SK-N-SH treated with all-trans-retinoic acid at 6 μM for 48 hours (cell line): Measurements from ENCODE around the gene FCHO1.

Experiments
- ATAC-seq: fragments of 200-7000 bp; cut with Tn5 transposase; 3 replicates; pipeline ENCODE4 v1.9.1; 2020; ENCODE audit warnings: mild to moderate bottlenecking, moderate library complexity
- BACH2 ChIP-seq: fragments of 250-450 bp; sonication (Bioruptor Pico); IDR thresholded peaks from 2 replicates; pipeline ENCODE4 v1.9.0; 2021; ENCODE audit warnings: mild to moderate bottlenecking, borderline replicate concordance
- CSDC2 ChIP-seq: fragments of 250-450 bp; sonication (Bioruptor Pico); IDR thresholded peaks from 2 replicates; pipeline ENCODE4 v1.5.0; 2020; ENCODE audit warnings: mild to moderate bottlenecking, moderate library complexity
- CSRNP3 ChIP-seq: fragments of 250-450 bp; sonication (Bioruptor Pico); IDR thresholded peaks from 2 replicates; pipeline ENCODE4 v1.5.1; 2021; ENCODE audit warnings: mild to moderate bottlenecking, moderate library complexity
- OSR1 ChIP-seq: fragments of 250-450 bp; sonication (Bioruptor Pico); IDR thresholded peaks from 2 replicates; pipeline ENCODE4 v1.8.0; 2022; ENCODE audit warnings: moderate library complexity, mild to moderate bottlenecking, inconsistent platforms
- PATZ1 ChIP-seq: fragments of 250-450 bp; sonication (Bioruptor Pico); IDR thresholded peaks from 2 replicates; pipeline ENCODE4 v1.8.0; 2020; ENCODE audit warnings: mild to moderate bottlenecking, moderate library complexity, borderline replicate concordance
- PPARA ChIP-seq: fragments of 250-450 bp; sonication (Bioruptor Pico); IDR thresholded peaks from 2 replicates; pipeline ENCODE4 v1.5.0; 2020; ENCODE audit warnings: mild to moderate bottlenecking, borderline replicate concordance
- SNAI2 ChIP-seq: fragments of 250-450 bp; sonication (Bioruptor Pico); IDR thresholded peaks from 2 replicates; pipeline ENCODE4 v1.5.0; 2020; ENCODE audit warnings: mild to moderate bottlenecking, moderate library complexity
- TCF4 ChIP-seq: fragments of 250-450 bp; sonication (Bioruptor Pico); IDR thresholded peaks from 2 replicates; pipeline ENCODE4 v1.8.0; 2021; ENCODE audit warnings: mild to moderate bottlenecking, moderate library complexity, borderline replicate concordance
- TOX ChIP-seq: fragments of 250-450 bp; sonication (Bioruptor Pico); IDR thresholded peaks from 2 replicates; pipeline ENCODE4 v1.8.0; 2021; ENCODE audit warnings: mild to moderate bottlenecking, moderate library complexity, borderline replicate concordance
- ZFP3 ChIP-seq: fragments of 250-450 bp; sonication (Bioruptor Pico); IDR thresholded peaks from 2 replicates; pipeline ENCODE4 v1.5.0; 2020; ENCODE audit warnings: mild to moderate bottlenecking, moderate library complexity
- ZNF565 ChIP-seq: fragments of 450-650 bp; formaldehyde crosslinking; conservative IDR thresholded peaks from 2 replicates; pipeline ENCODE4 v1.5.0; 2020; ENCODE audit warnings: low read depth, mild to moderate bottlenecking, moderate library complexity
- ZNF70 ChIP-seq: fragments of 450-650 bp; formaldehyde crosslinking; IDR thresholded peaks from 2 replicates; pipeline ENCODE4 v1.5.0; 2020; ENCODE audit warnings: mild to moderate bottlenecking, moderate library complexity
- TF ChIP-seq, protein P1 (sequence below): fragments of 250-450 bp; sonication (Bioruptor Pico); IDR thresholded peaks from 2 replicates; pipeline ENCODE4 v1.8.0; 2021; ENCODE audit warnings: low read depth, mild to moderate bottlenecking, moderate library complexity, borderline replicate concordance
- TF ChIP-seq, protein P2 (sequence below): fragments of 250-450 bp; sonication (Bioruptor Pico); IDR thresholded peaks from 2 replicates; pipeline ENCODE4 v1.5.0; 2020; ENCODE audit warnings: mild to moderate bottlenecking, moderate library complexity

FCHO1 gene

DNA sequence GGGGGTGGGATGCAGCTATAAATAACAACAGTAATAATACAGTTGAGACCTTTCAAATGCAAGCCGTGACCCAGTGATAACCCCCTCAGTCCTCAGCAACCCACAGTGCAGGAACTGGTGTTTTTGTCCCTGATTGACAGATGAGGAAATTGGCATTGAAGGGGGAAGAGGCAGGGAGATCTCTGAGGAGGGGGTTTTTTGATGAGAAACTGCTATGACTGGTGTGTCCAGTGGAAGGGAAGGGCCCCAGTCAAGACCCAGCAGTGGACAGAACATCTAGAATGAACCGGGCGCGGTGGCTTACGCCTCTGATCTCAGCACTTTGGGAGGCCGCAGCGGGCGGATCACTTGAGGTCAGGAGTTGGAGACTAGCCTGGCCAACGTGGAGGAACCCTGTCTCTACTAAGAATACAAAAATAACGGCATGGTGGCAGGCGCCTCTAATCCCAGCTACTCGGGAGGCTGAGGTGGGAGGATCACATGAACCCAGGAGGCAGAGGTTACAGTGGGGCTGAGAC lies 30.1 kb upstream of the FCHO1 start:
- no peak for ATAC-seq
- no peak for TF ChIP-seq BACH2 (CRISPR knock-in tag)
- TF ChIP-seq, all 23 proteins: peak for 0

GRCh38 chr19:17721821-17722220 lies 29.5 kb upstream of the FCHO1 start:
- no peak for ATAC-seq
- TF ChIP-seq PATZ1: no peak
- no peak for TF ChIP-seq ZFP3 (CRISPR knock-in tag)
- no peak for TF ChIP-seq CSDC2 (CRISPR knock-in tag)
- no peak for TF ChIP-seq BACH2 (CRISPR knock-in tag)
- no peak for TF ChIP-seq TCF4 (CRISPR knock-in tag)
- no peak for TF ChIP-seq SNAI2 (CRISPR knock-in tag)
- TF ChIP-seq TOX (CRISPR knock-in tag): no peak
- TF ChIP-seq OSR1 (CRISPR knock-in tag): no peak
- no peak for TF ChIP-seq CSRNP3
- TF ChIP-seq, protein P1, sequence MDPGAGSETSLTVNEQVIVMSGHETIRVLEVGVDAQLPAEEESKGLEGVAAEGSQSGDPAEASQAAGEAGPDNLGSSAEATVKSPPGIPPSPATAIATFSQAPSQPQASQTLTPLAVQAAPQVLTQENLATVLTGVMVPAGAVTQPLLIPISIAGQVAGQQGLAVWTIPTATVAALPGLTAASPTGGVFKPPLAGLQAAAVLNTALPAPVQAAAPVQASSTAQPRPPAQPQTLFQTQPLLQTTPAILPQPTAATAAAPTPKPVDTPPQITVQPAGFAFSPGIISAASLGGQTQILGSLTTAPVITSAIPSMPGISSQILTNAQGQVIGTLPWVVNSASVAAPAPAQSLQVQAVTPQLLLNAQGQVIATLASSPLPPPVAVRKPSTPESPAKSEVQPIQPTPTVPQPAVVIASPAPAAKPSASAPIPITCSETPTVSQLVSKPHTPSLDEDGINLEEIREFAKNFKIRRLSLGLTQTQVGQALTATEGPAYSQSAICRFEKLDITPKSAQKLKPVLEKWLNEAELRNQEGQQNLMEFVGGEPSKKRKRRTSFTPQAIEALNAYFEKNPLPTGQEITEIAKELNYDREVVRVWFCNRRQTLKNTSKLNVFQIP (CRISPR knock-in tag): no peak
- no peak for TF ChIP-seq PPARA (CRISPR knock-in tag)

- no peak for ATAC-seq
- no peak for TF ChIP-seq PATZ1
- no peak for TF ChIP-seq OSR1 (CRISPR knock-in tag)
- TF ChIP-seq, protein P2, sequence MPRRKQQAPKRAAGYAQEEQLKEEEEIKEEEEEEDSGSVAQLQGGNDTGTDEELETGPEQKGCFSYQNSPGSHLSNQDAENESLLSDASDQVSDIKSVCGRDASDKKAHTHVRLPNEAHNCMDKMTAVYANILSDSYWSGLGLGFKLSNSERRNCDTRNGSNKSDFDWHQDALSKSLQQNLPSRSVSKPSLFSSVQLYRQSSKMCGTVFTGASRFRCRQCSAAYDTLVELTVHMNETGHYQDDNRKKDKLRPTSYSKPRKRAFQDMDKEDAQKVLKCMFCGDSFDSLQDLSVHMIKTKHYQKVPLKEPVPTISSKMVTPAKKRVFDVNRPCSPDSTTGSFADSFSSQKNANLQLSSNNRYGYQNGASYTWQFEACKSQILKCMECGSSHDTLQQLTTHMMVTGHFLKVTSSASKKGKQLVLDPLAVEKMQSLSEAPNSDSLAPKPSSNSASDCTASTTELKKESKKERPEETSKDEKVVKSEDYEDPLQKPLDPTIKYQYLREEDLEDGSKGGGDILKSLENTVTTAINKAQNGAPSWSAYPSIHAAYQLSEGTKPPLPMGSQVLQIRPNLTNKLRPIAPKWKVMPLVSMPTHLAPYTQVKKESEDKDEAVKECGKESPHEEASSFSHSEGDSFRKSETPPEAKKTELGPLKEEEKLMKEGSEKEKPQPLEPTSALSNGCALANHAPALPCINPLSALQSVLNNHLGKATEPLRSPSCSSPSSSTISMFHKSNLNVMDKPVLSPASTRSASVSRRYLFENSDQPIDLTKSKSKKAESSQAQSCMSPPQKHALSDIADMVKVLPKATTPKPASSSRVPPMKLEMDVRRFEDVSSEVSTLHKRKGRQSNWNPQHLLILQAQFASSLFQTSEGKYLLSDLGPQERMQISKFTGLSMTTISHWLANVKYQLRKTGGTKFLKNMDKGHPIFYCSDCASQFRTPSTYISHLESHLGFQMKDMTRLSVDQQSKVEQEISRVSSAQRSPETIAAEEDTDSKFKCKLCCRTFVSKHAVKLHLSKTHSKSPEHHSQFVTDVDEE: no peak
- TF ChIP-seq BACH2 (CRISPR knock-in tag): no peak
- TF ChIP-seq, all 23 proteins: peak for 0
Observed at GRCh38 chr19:17722655-17723240, 28.5 kb upstream of the FCHO1 start.

DNA sequence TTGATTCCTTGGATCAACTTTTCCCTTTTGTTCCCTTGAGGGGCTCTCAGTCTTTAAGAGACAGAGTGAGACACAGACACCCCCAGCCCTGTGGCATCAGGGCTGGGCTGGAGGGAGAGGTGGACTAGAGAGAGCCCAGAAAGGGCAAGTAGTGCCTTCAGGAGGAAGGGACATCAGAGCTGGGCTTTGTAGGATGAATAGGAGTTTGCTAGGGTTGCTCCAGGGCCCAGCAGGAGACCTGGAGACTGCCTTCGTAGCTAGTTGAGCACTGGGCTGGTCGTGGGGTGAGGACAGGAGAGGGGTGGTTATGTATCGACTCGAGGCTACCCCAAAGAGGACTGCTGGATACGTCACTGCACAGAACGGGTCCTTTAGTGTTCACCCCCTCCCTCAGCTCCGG lies 26.6 kb upstream of the FCHO1 start:
- TF ChIP-seq ZNF70 (CRISPR knock-in tag): no peak
- peak; percentile 98 for TF ChIP-seq ZFP3 (CRISPR knock-in tag)
- no peak for TF ChIP-seq OSR1 (CRISPR knock-in tag)
- TF ChIP-seq ZNF565 (CRISPR knock-in tag): no peak
- TF ChIP-seq TOX (CRISPR knock-in tag): no peak
- ATAC-seq: no peak
